Keratinocyte (primary cell): ENCODE results near the gene SFMBT1. TPM values are rescaled to one million over a fixed set of nuclear protein-coding genes. Genes with fewer than 3 reads are reported as not detected.

Experiments used
- DNase-seq: peaks from one replicate; pipeline ENCODE4 v3.0.0-alpha.2; 2011; ENCODE audit warnings: low read depth, missing footprints, low spot score
- FAIRE-seq: peaks from 2 replicates; lab custom pipeline; 2011; peaks lifted over from hg19 to GRCh38; lab: Jason Lieb, UNC
- H2AFZ ChIP-seq: 2 replicates; pipeline ENCODE4 v1.6.0; 2012; ENCODE audit warnings: low read length, control low read depth, inconsistent platforms; ENCODE audit not compliant: control insufficient read depth
- H3K27ac ChIP-seq: 2 replicates; pipeline ENCODE4 v1.5.1; 2011; ENCODE audit warnings: low read length; ENCODE audit not compliant: control insufficient read depth, insufficient read depth
- H3K27me3 ChIP-seq: 3 replicates; pipeline ENCODE4 v1.6.0; 2011; ENCODE audit warnings: low read length; ENCODE audit not compliant: control insufficient read depth, insufficient read depth; ENCODE audit errors: extremely low read depth
- H3K36me3 ChIP-seq, 2 experiments: 2 replicates in 1 of 2; 3 replicates in 1 of 2; pipeline ENCODE4 v1.5.1; 2011; ENCODE audit warnings: low read length in 2 of 2, mild to moderate bottlenecking in 1 of 2; ENCODE audit not compliant: control insufficient read depth in 2 of 2, insufficient read depth in 2 of 2; ENCODE audit errors: extremely low read depth in 1 of 2
- H3K4me1 ChIP-seq: 3 replicates; pipeline ENCODE4 v1.5.1; 2011; ENCODE audit warnings: low read length; ENCODE audit not compliant: control insufficient read depth, insufficient read depth; ENCODE audit errors: extremely low read depth
- H3K4me2 ChIP-seq: 3 replicates; pipeline ENCODE4 v1.6.0; 2011; ENCODE audit warnings: low read depth, low read length; ENCODE audit not compliant: control insufficient read depth, insufficient read depth; ENCODE audit errors: extremely low read depth
- H3K4me3 ChIP-seq, 3 experiments: fragments of 200-600 bp in 1 of 3; sonication (generic) in 1 of 3; 2 replicates in 2 of 3; 3 replicates in 1 of 3; pipeline ENCODE4 v1.5.1; 2011 to 2016; ENCODE audit warnings: low read length in 3 of 3, mild to moderate bottlenecking in 3 of 3, control low read depth in 2 of 3, inconsistent platforms in 1 of 3, low read depth in 1 of 3, mixed read lengths in 1 of 3, mixed run types in 1 of 3, moderate library complexity in 1 of 3; ENCODE audit not compliant: control insufficient read depth in 2 of 3, insufficient read depth in 2 of 3; ENCODE audit errors: extremely low read depth in 1 of 3
- H3K79me2 ChIP-seq: 2 replicates; pipeline ENCODE4 v1.6.0; 2012; ENCODE audit warnings: low read length; ENCODE audit not compliant: control insufficient read depth, insufficient read depth
- H3K9ac ChIP-seq: 3 replicates; pipeline ENCODE4 v1.6.0; 2011; ENCODE audit warnings: low read length; ENCODE audit not compliant: control insufficient read depth, insufficient read depth; ENCODE audit errors: extremely low read depth
- H3K9me1 ChIP-seq: 3 replicates; pipeline ENCODE4 v1.6.0; 2011; ENCODE audit warnings: low read length; ENCODE audit not compliant: control insufficient read depth, insufficient read depth; ENCODE audit errors: extremely low read depth
- H3K9me3 ChIP-seq: 2 replicates; pipeline ENCODE4 v1.5.1; 2012; ENCODE audit warnings: low read depth, low read length; ENCODE audit not compliant: control insufficient read depth
- H4K20me1 ChIP-seq: 3 replicates; pipeline ENCODE4 v1.6.0; 2011; ENCODE audit warnings: low read length; ENCODE audit not compliant: control insufficient read depth, insufficient read depth; ENCODE audit errors: extremely low read depth
- CTCF ChIP-seq, 3 experiments: IDR thresholded peaks in 1 of 3; conservative IDR thresholded peaks in 1 of 3; optimal IDR thresholded peaks in 1 of 3; 2 replicates in 2 of 3; 3 replicates in 1 of 3; pipeline versions ENCODE3 to v1.5.1; 2011; ENCODE audit warnings: low read length in 3 of 3, mild to moderate bottlenecking in 3 of 3, moderate library complexity in 2 of 3, control low read depth in 1 of 3, inconsistent platforms in 1 of 3; ENCODE audit not compliant: insufficient read depth in 2 of 3; ENCODE audit errors: extremely low read depth in 1 of 3
- EZH2 ChIP-seq: IDR thresholded peaks from one replicate; pipeline ENCODE4 v1.6.1; 2012; ENCODE audit warnings: inconsistent platforms, mild to moderate bottlenecking, low read length, moderate library complexity
- dilution Hi-C: fragments of 300-500 bp; cut with MboI; formaldehyde crosslinking; loops from one replicate; pipeline ENCODE4 v1.7.0; 2020; ENCODE audit warnings: low sequenced_read_pairs; ENCODE audit not compliant: extremely low pct_ligation_motif_present
- polyA plus RNA-seq, 5 experiments: library from polyadenylated mRNA; depleted of rRNA in 3 of 5; stranded (reverse) in 3 of 5; stranded (forward) in 1 of 5; unstranded in 1 of 5; fragments of >200 nt; gene quantifications; 1 replicate in 1 of 5; 2 replicates in 3 of 5; 3 replicates in 1 of 5; pipeline versions ENCODE4 v1.2.1 to v1.2.3, GENCODE V29; 2011 to 2012; ENCODE audit warnings: missing spikeins in 2 of 5, low read depth in 1 of 5, low replicate concordance in 1 of 5

The SFMBT1 gene
- polyA plus RNA-seq, 1 donor (not counting 4 experiments of a cell fraction or from before 2014, with no cell fraction given), result 4.1 TPM

GRCh38 chr3:53005854-53006513, 39.9 kb downstream of the SFMBT1 start:
- Histone ChIP-seq H3K79me2 (no peaks in the 10 kb centered on the region), H3K4me3 (no peak overlapping the region), H3K9ac (no peak overlapping the region), H3K27ac (no peak overlapping the region), H3K9me3 (no peaks in the 10 kb centered on the region), H3K9me1 (no peaks in the 10 kb centered on the region), H3K27me3 (no peaks in the 10 kb centered on the region), H2AFZ (no peak overlapping the region), H3K36me3 (no peaks in the 10 kb centered on the region), H3K4me2 (no peak overlapping the region), H3K4me1 (no peaks in the 10 kb centered on the region), H4K20me1 (no peaks in the 10 kb centered on the region)
- DNase-seq (no peak), FAIRE-seq (no peak)
- dilution Hi-C loops, result no loop called here
- TF ChIP-seq CTCF (optimal IDR thresholded peaks at IDR 0.05 in 1 of 3, IDR thresholded peaks at IDR 0.05 in 1 of 3, conservative IDR thresholded peaks at IDR 0.05 in 1 of 3; ENCODE audit: extremely low read depth in 1 of 3, insufficient read depth in 2 of 3, low read length in 3 of 3) (no peak), EZH2 (no peak)

GRCh38 chr3:53005338-53005737, 40.5 kb downstream of the SFMBT1 start:
- DNase-seq (no peak), FAIRE-seq (no peak)
- H3K27ac ChIP-seq, result no peak overlapping the region
- H3K4me1 ChIP-seq, result no peaks in the 10 kb centered on the region
- H3K4me3 ChIP-seq, result no peak overlapping the region
- TF ChIP-seq EZH2 (no peak), CTCF (optimal IDR thresholded peaks at IDR 0.05 in 1 of 3, IDR thresholded peaks at IDR 0.05 in 1 of 3, conservative IDR thresholded peaks at IDR 0.05 in 1 of 3; ENCODE audit: extremely low read depth in 1 of 3, insufficient read depth in 2 of 3, low read length in 3 of 3) (no peak)
- H3K4me2 ChIP-seq, result no peak overlapping the region
- H4K20me1 ChIP-seq, result no peaks in the 10 kb centered on the region
- H2AFZ ChIP-seq, result no peak overlapping the region
- no peaks in the 10 kb centered on the region for H3K9me3 ChIP-seq
- dilution Hi-C loops, result no loop called here
- H3K9me1 ChIP-seq, result no peaks in the 10 kb centered on the region
- no peaks in the 10 kb centered on the region for H3K79me2 ChIP-seq
- H3K36me3 ChIP-seq, result no peaks in the 10 kb centered on the region
- no peak overlapping the region for H3K9ac ChIP-seq
- no peaks in the 10 kb centered on the region for H3K27me3 ChIP-seq
